PC-3 (cell line): ENCODE measurements around the gene RBM20.

Experiments
- CTCF ChIP-seq: fragments of 300-600 bp; sonication (generic); conservative IDR thresholded peaks from 2 replicates; pipeline ENCODE4 v1.5.1; 2017; ENCODE audit warnings: antibody characterized with exemption, low read depth, mild to moderate bottlenecking, low read length
- EZH2 ChIP-seq: fragments of 300-600 bp; sonication (generic); IDR thresholded peaks from one replicate; pipeline ENCODE4 v1.6.1; 2017; ENCODE audit warnings: antibody characterized with exemption, mild to moderate bottlenecking, low read length; ENCODE audit not compliant: unreplicated experiment
- EZH2phosphoT487 ChIP-seq: fragments of 300-600 bp; sonication (generic); IDR thresholded peaks from 2 replicates; pipeline ENCODE4 v1.6.1; 2018; ENCODE audit warnings: mild to moderate bottlenecking, antibody characterized with exemption, low read length, borderline replicate concordance

GRCh38 chr10:110828525-110828924 is 184.4 kb downstream of the RBM20 start:
- TF ChIP-seq CTCF (no peak), EZH2phosphoT487 (no peak), EZH2 (no peak)
